GM12878 (cell line): ENCODE measurements around the gene NRXN3.

Source experiments
- CTCF ChIP-seq, 3 experiments: IDR thresholded peaks in 2 of 3; conservative IDR thresholded peaks in 1 of 3; 2 replicates each; pipeline ENCODE4 v1.5.1; 2011; ENCODE audit warnings: low read depth in 3 of 3, low read length in 3 of 3, mild to moderate bottlenecking in 3 of 3, control low read depth in 2 of 3, moderate library complexity in 2 of 3, inconsistent platforms in 1 of 3, mixed read lengths in 1 of 3; ENCODE audit not compliant: control insufficient read depth in 2 of 3, insufficient read depth in 1 of 3; ENCODE audit errors: extremely low read depth in 1 of 3
- POLR2A ChIP-seq: IDR thresholded peaks from 2 replicates; pipeline ENCODE4 v1.6.1; 2011; ENCODE audit warnings: low read depth, mild to moderate bottlenecking, low read length
- RCOR1 ChIP-seq: conservative IDR thresholded peaks from 2 replicates; pipeline ENCODE4 v1.6.1; 2012; ENCODE audit warnings: low read depth, low read length, improper control_type of control experiment
- SMARCA5 ChIP-seq: fragments of 450-650 bp; IDR thresholded peaks from 2 replicates; pipeline ENCODE4 v1.6.1; 2017; ENCODE audit warnings: mild to moderate bottlenecking
- ZNF274 ChIP-seq: IDR thresholded peaks from one replicate; pipeline ENCODE4 v1.8.0; 2011; ENCODE audit not compliant: insufficient read length, insufficient read depth

GRCh38 chr14:78319887-78320635 is 149.9 kb downstream of the NRXN3 start:
- TF ChIP-seq POLR2A (no peak), CTCF (IDR thresholded peaks at IDR 0.05 in 2 of 3, conservative IDR thresholded peaks at IDR 0.05 in 1 of 3; ENCODE audit: control insufficient read depth in 2 of 3, extremely low read depth in 1 of 3, insufficient read depth in 1 of 3, low read depth in 3 of 3, low read length in 3 of 3) (no peak), SMARCA5 (no peak), RCOR1 (no peak), ZNF274 (no peak)
